Neural progenitor cell (in vitro differentiated cells): ENCODE results near the gene PNLIP. TPM values are rescaled to one million over a fixed set of nuclear protein-coding genes. Genes with fewer than 3 reads are reported as not detected.

Experiments used
- DNase-seq: peaks from one replicate; pipeline ENCODE4 v3.0.0-alpha.2; 2016; ENCODE audit warnings: low spot score
- H2AFZ ChIP-seq: fragments of 200-600 bp; sonication (generic); replicated peaks from 2 replicates; pipeline ENCODE4 v1.6.1; 2016; ENCODE audit warnings: antibody characterized with exemption
- H3F3A ChIP-seq: fragments of 200-600 bp; sonication (generic); 2 replicates; pipeline ENCODE4 v1.6.1; 2016; ENCODE audit warnings: antibody characterized with exemption, low read depth
- H3K27ac ChIP-seq: fragments of 200-600 bp; sonication (generic); 2 replicates; pipeline ENCODE4 v1.5.1; 2016; ENCODE audit warnings: mild to moderate bottlenecking
- H3K27me3 ChIP-seq: fragments of 200-600 bp; sonication (generic); 2 replicates; pipeline ENCODE4 v1.6.1; 2016; ENCODE audit warnings: mild to moderate bottlenecking, moderate library complexity
- H3K36me3 ChIP-seq: fragments of 200-600 bp; sonication (generic); 2 replicates; pipeline ENCODE4 v1.5.1; 2016
- H3K4me1 ChIP-seq: fragments of 200-600 bp; sonication (generic); 2 replicates; pipeline ENCODE4 v1.6.1; 2016; ENCODE audit warnings: mixed run types
- H3K4me2 ChIP-seq: fragments of 200-600 bp; sonication (generic); 2 replicates; pipeline ENCODE4 v1.6.1; 2016
- H3K4me3 ChIP-seq: fragments of 200-600 bp; sonication (generic); 2 replicates; pipeline ENCODE4 v1.5.1; 2016
- H3K79me2 ChIP-seq: fragments of 200-600 bp; sonication (generic); 2 replicates; pipeline ENCODE4 v1.6.1; 2016; ENCODE audit warnings: low read depth
- H3K9ac ChIP-seq: fragments of 200-600 bp; sonication (generic); 2 replicates; pipeline ENCODE4 v1.6.1; 2016
- H3K9me3 ChIP-seq: fragments of 200-600 bp; sonication (generic); 2 replicates; pipeline ENCODE4 v1.5.1; 2016; ENCODE audit warnings: low read depth
- H4K20me1 ChIP-seq: fragments of 200-600 bp; sonication (generic); 2 replicates; pipeline ENCODE4 v1.6.1; 2016; ENCODE audit warnings: low read depth
- H3K27ac Mint-ChIP-seq: 3 replicates; pipeline ENCODE4 v1.8.0; 2021; ENCODE audit warnings: mixed read lengths
- H3K27me3 Mint-ChIP-seq: 2 replicates; pipeline ENCODE4 v1.8.0; 2022; ENCODE audit warnings: low read depth, mild to moderate bottlenecking, inconsistent platforms, moderate library complexity, mixed read lengths; ENCODE audit not compliant: insufficient read depth
- H3K36me3 Mint-ChIP-seq: 3 replicates; pipeline ENCODE4 v1.8.0; 2021; ENCODE audit warnings: mixed read lengths
- H3K4me1 Mint-ChIP-seq: 3 replicates; pipeline ENCODE4 v1.8.0; 2021; ENCODE audit warnings: mixed read lengths
- H3K4me3 Mint-ChIP-seq: 3 replicates; pipeline ENCODE4 v1.8.0; 2021; ENCODE audit warnings: mild to moderate bottlenecking, moderate library complexity, mixed read lengths
- H3K9me3 Mint-ChIP-seq: 3 replicates; pipeline ENCODE4 v1.8.0; 2020; ENCODE audit warnings: mixed read lengths
- CTCF ChIP-seq: fragments of 200-600 bp; sonication (generic); IDR thresholded peaks from 2 replicates; pipeline ENCODE4 v1.5.1; 2017; ENCODE audit warnings: antibody characterized with exemption, mild to moderate bottlenecking
- EZH2 ChIP-seq: fragments of 200-600 bp; sonication (generic); IDR thresholded peaks from 2 replicates; pipeline ENCODE4 v1.6.1; 2017; ENCODE audit warnings: antibody characterized with exemption, mild to moderate bottlenecking, moderate library complexity
- EZH2phosphoT487 ChIP-seq: fragments of 200-600 bp; sonication (generic); IDR thresholded peaks from 2 replicates; pipeline ENCODE4 v1.6.1; 2017; ENCODE audit warnings: antibody characterized with exemption
- total RNA-seq: library from RNA; depleted of rRNA; stranded (reverse); fragments of >200 nt; gene quantifications from 2 replicates; pipeline ENCODE4 v1.2.3, GENCODE V29; 2015; ENCODE audit warnings: low replicate concordance

The PNLIP gene
- total RNA-seq, 1 donor from 2014 or later = not detected

- Mint-ChIP-seq H3K9me3 (no peaks in the 10 kb centered on the region), H3K36me3 (no peaks in the 10 kb centered on the region), H3K27ac (no peak overlapping the region), H3K4me1 (no peaks in the 10 kb centered on the region), H3K27me3 (peaks cover 5% of the 10 kb centered on the region), H3K4me3 (no peak overlapping the region)
- DNase-seq = no peak
- Histone ChIP-seq H3K4me1 (no peaks in the 10 kb centered on the region), H3K9ac (no peak overlapping the region), H3K4me2 (no peak overlapping the region), H4K20me1 (no peaks in the 10 kb centered on the region), H3K36me3 (no peaks in the 10 kb centered on the region), H3K27ac (no peak overlapping the region), H3F3A (no peaks in the 10 kb centered on the region), H3K27me3 (no peaks in the 10 kb centered on the region), H3K4me3 (no peak overlapping the region), H3K79me2 (no peaks in the 10 kb centered on the region), H3K9me3 (no peaks in the 10 kb centered on the region), H2AFZ (no peak overlapping the region)
- no peak for TF ChIP-seq CTCF
- no peak for TF ChIP-seq EZH2phosphoT487
- TF ChIP-seq EZH2 = no peak
Observed at GRCh38 chr10:116596062-116596461, 50.3 kb downstream of the PNLIP start.

- Histone ChIP-seq H3K36me3 (no peaks in the 10 kb centered on the region), H3K9me3 (no peaks in the 10 kb centered on the region), H2AFZ (no peak overlapping the region), H3K4me3 (no peak overlapping the region), H3K9ac (no peak overlapping the region), H3K4me1 (no peaks in the 10 kb centered on the region), H3K27me3 (no peaks in the 10 kb centered on the region), H4K20me1 (no peaks in the 10 kb centered on the region), H3K4me2 (no peak overlapping the region), H3F3A (no peaks in the 10 kb centered on the region), H3K79me2 (no peaks in the 10 kb centered on the region), H3K27ac (no peak overlapping the region)
- H3K4me1 Mint-ChIP-seq = no peaks in the 10 kb centered on the region
- peaks cover 3% of the 10 kb centered on the region for H3K27me3 Mint-ChIP-seq
- no peaks in the 10 kb centered on the region for H3K36me3 Mint-ChIP-seq
- no peak for DNase-seq
- H3K4me3 Mint-ChIP-seq = no peak overlapping the region
- no peak overlapping the region for H3K27ac Mint-ChIP-seq
- TF ChIP-seq EZH2 (no peak), CTCF (no peak), EZH2phosphoT487 (no peak)
- no peaks in the 10 kb centered on the region for H3K9me3 Mint-ChIP-seq
Observed at GRCh38 chr10:116597543-116597942, 51.8 kb downstream of the PNLIP start.

- no peaks in the 10 kb centered on the region for H4K20me1 ChIP-seq
- Mint-ChIP-seq H3K4me1 (no peaks in the 10 kb centered on the region), H3K36me3 (no peaks in the 10 kb centered on the region), H3K9me3 (no peaks in the 10 kb centered on the region), H3K27me3 (peaks cover 2% of the 10 kb centered on the region), H3K4me3 (no peak overlapping the region), H3K27ac (no peak overlapping the region)
- no peak overlapping the region for H2AFZ ChIP-seq
- no peaks in the 10 kb centered on the region for H3K27me3 ChIP-seq
- no peaks in the 10 kb centered on the region for H3K9me3 ChIP-seq
- DNase-seq = no peak
- no peaks in the 10 kb centered on the region for H3K36me3 ChIP-seq
- H3K27ac ChIP-seq = no peak overlapping the region
- no peaks in the 10 kb centered on the region for H3K79me2 ChIP-seq
- no peak overlapping the region for H3K9ac ChIP-seq
- H3F3A ChIP-seq = no peaks in the 10 kb centered on the region
- H3K4me3 ChIP-seq = no peak overlapping the region
- no peak for TF ChIP-seq CTCF
- no peak for TF ChIP-seq EZH2
- no peak for TF ChIP-seq EZH2phosphoT487
- no peak overlapping the region for H3K4me2 ChIP-seq
- H3K4me1 ChIP-seq = no peaks in the 10 kb centered on the region
Observed at GRCh38 chr10:116598329-116598728, 52.6 kb downstream of the PNLIP start.
